GM21723 (cell line): ENCODE data around the gene RBBP8NL.

Source experiments
- ATAC-seq: cut with Tn5 transposase; IDR thresholded peaks from one replicate; pipeline ENCODE4 v1.9.1; 2021; ENCODE audit warnings: mild to moderate bottlenecking, moderate library complexity; ENCODE audit not compliant: unreplicated experiment

Gene RBBP8NL

GRCh38 chr20:62427172-62428001 lies at the start of gene RBBP8NL:
Gene RBBP8NL (minus strand): TSS chr20:62427539. CDS start chr20:62419647, 7,892 bp downstream.
- no peak for ATAC-seq

GRCh38 chr20:62476056-62476838 lies 48.9 kb upstream of the RBBP8NL start:
- ATAC-seq = no peak

GRCh38 chr20:62475772-62476055 lies 48.4 kb upstream of the RBBP8NL start, which contains the start of gene GATA5:
Gene GATA5 (minus strand): TSS chr20:62475995. CDS start chr20:62475521, 474 bp downstream.
- ATAC-seq = no peak

- no peak for ATAC-seq
Observed at GRCh38 chr20:62475027-62475771, 47.9 kb upstream of the RBBP8NL start.

GRCh38 chr20:62474604-62475026 lies 47.3 kb upstream of the RBBP8NL start:
- ATAC-seq = no peak

GRCh38 chr20:62473717-62474603 lies 46.6 kb upstream of the RBBP8NL start:
- no peak for ATAC-seq

GRCh38 chr20:62472941-62473585 lies 45.7 kb upstream of the RBBP8NL start:
- ATAC-seq = no peak

GRCh38 chr20:62472138-62472940 lies 45.0 kb upstream of the RBBP8NL start:
- no peak for ATAC-seq

- no peak for ATAC-seq
Observed at GRCh38 chr20:62470459-62470858, 43.1 kb upstream of the RBBP8NL start.

GRCh38 chr20:62470001-62470400 lies 42.7 kb upstream of the RBBP8NL start:
- ATAC-seq = no peak

GRCh38 chr20:62469352-62469751 lies 42.0 kb upstream of the RBBP8NL start:
- no peak for ATAC-seq

- ATAC-seq = no peak
Observed at GRCh38 chr20:62466806-62467537, 39.6 kb upstream of the RBBP8NL start.

- no peak for ATAC-seq
Observed at GRCh38 chr20:62466072-62466760, 38.9 kb upstream of the RBBP8NL start.

- ATAC-seq = no peak
Observed at GRCh38 chr20:62464990-62465389, 37.7 kb upstream of the RBBP8NL start.

- no peak for ATAC-seq
Observed at GRCh38 chr20:62464425-62464770, 37.1 kb upstream of the RBBP8NL start.

- no peak for ATAC-seq
Observed at GRCh38 chr20:62463651-62464424, 36.5 kb upstream of the RBBP8NL start.

GRCh38 chr20:62462976-62463592 lies 35.7 kb upstream of the RBBP8NL start:
- no peak for ATAC-seq
